Tibial artery (tissue), 4 donors: ENCODE results near the gene PIP4K2C.

Experiments
- DNase-seq, 2 donors: peaks; one replicate each; pipeline ENCODE4 v3.0.0-alpha.2; 2019
- H3K27ac ChIP-seq, 2 donors: fragments of 200-600 bp; sonication (generic) in 1 of 2; 1 replicate in 1 of 2; 2 replicates in 1 of 2; pipeline ENCODE4 v1.5.1; 2018 to 2019; ENCODE audit warnings: mild to moderate bottlenecking in 1 of 2
- H3K27me3 ChIP-seq, 2 donors: fragments of 200-600 bp; sonication (generic) in 1 of 2; one replicate each; pipeline versions ENCODE4 v1.5.1 to v1.6.0; 2016 to 2019
- H3K36me3 ChIP-seq, 3 donors: fragments of 200-600 bp; sonication (generic) in 2 of 3; one replicate each; pipeline ENCODE4 v1.5.1; 2016 to 2019; ENCODE audit warnings: mild to moderate bottlenecking in 2 of 3
- H3K4me1 ChIP-seq, 4 donors: fragments of 200-600 bp; sonication (generic) in 2 of 4; 1 replicate in 3 of 4; 2 replicates in 1 of 4; pipeline ENCODE4 v1.5.1; 2016 to 2019
- H3K4me3 ChIP-seq, 2 donors: fragments of 200-600 bp; sonication (generic) in 1 of 2; 1 replicate in 1 of 2; 2 replicates in 1 of 2; pipeline ENCODE4 v1.5.1; 2018 to 2019; ENCODE audit warnings: mild to moderate bottlenecking in 2 of 2
- H3K9me3 ChIP-seq, 3 donors: fragments of 200-600 bp; sonication (generic) in 1 of 3; one replicate each; pipeline ENCODE4 v1.5.1; 2016 to 2019
- CTCF ChIP-seq, 2 experiments: fragments of 200-600 bp in 1 of 2; fragments of 450-650 bp in 1 of 2; IDR thresholded peaks; one replicate each; pipeline ENCODE4 v1.5.1; 2017 to 2019; ENCODE audit warnings: antibody characterized with exemption in 2 of 2, mild to moderate bottlenecking in 1 of 2, moderate library complexity in 1 of 2
- intact Hi-C: fragments of 100-400 bp; cut with DNase I; formaldehyde crosslinking; loops from one replicate; pipeline ENCODE4 v1.15.0; 2023; ENCODE audit warnings: low total_unique reads

PIP4K2C gene

GRCh38 chr12:57550641-57551549, 40.1 kb upstream of the PIP4K2C start:
- H3K4me3 ChIP-seq, result peak overlapping the region; percentile 41 to 45

GRCh38 chr12:57551637-57552305, 39.2 kb upstream of the PIP4K2C start:
- DNase-seq, result peak in 1 of 2 donors; percentile 23
- no peak overlapping the region for H3K4me3 ChIP-seq
- peaks cover 0 to 12% (median 9%) of the 10 kb centered on the region in 4 donors for H3K4me1 ChIP-seq
- intact Hi-C loops, result no loop called here
- H3K27ac ChIP-seq, result no peak overlapping the region
- H3K27me3 ChIP-seq, result peaks cover 0 to 29% of the 10 kb centered on the region in 2 donors
- no peaks in the 10 kb centered on the region for H3K9me3 ChIP-seq
- H3K36me3 ChIP-seq, result no peaks in the 10 kb centered on the region
- no peak for TF ChIP-seq CTCF (IDR thresholded peaks at IDR 0.05)

More at GRCh38 chr12:57550641-57551549, 40.1 kb upstream of the PIP4K2C start:
- H3K36me3 ChIP-seq, result no peaks in the 10 kb centered on the region
- no peaks in the 10 kb centered on the region for H3K9me3 ChIP-seq
- TF ChIP-seq CTCF (IDR thresholded peaks at IDR 0.05), result no peak
- intact Hi-C loops, result no loop called here
- H3K27me3 ChIP-seq, result peaks cover 0 to 29% of the 10 kb centered on the region in 2 donors
- H3K4me1 ChIP-seq, result peaks cover 0 to 17% (median 14%) of the 10 kb centered on the region in 4 donors
- no peak overlapping the region for H3K27ac ChIP-seq
- DNase-seq, result peak in 1 of 2 donors; percentile 12

GRCh38 chr12:57552306-57552651, 38.7 kb upstream of the PIP4K2C start:
- no peaks in the 10 kb centered on the region for H3K9me3 ChIP-seq

GRCh38 chr12:57552835-57553313, 38.1 kb upstream of the PIP4K2C start:
- intact Hi-C loops, result no loop called here
- Histone ChIP-seq H3K4me1 (peaks cover 0 to 12% (median 9%) of the 10 kb centered on the region in 4 donors), H3K27me3 (peaks cover 0 to 29% of the 10 kb centered on the region in 2 donors), H3K36me3 (no peaks in the 10 kb centered on the region), H3K27ac (no peak overlapping the region), H3K9me3 (no peaks in the 10 kb centered on the region), H3K4me3 (no peak overlapping the region)
- no peak for DNase-seq
- no peak for TF ChIP-seq CTCF (IDR thresholded peaks at IDR 0.05)

More at GRCh38 chr12:57552306-57552651, 38.7 kb upstream of the PIP4K2C start:
- Histone ChIP-seq H3K36me3 (no peaks in the 10 kb centered on the region), H3K4me3 (no peak overlapping the region), H3K27me3 (peaks cover 0 to 29% of the 10 kb centered on the region in 2 donors), H3K27ac (no peak overlapping the region), H3K4me1 (peaks cover 0 to 12% (median 9%) of the 10 kb centered on the region in 4 donors)
- no peak for TF ChIP-seq CTCF (IDR thresholded peaks at IDR 0.05)
- intact Hi-C loops, result no loop called here
- DNase-seq, result no peak

GRCh38 chr12:57553343-57554202, 37.4 kb upstream of the PIP4K2C start:
- Histone ChIP-seq H3K36me3 (no peaks in the 10 kb centered on the region), H3K9me3 (no peaks in the 10 kb centered on the region), H3K27me3 (peaks cover 0 to 24% of the 10 kb centered on the region in 2 donors), H3K27ac (no peak overlapping the region), H3K4me1 (peaks cover 0 to 12% (median 9%) of the 10 kb centered on the region in 4 donors), H3K4me3 (no peak overlapping the region)
- TF ChIP-seq CTCF (IDR thresholded peaks at IDR 0.05), result no peak
- DNase-seq, result no peak
- intact Hi-C loops, result no loop called here
